ENCODE data around the gene SH3PXD2A.
"Not testable (repeated sequence)": the region's sequence is repeated elsewhere in the genome, so short reads cannot be mapped to it uniquely, and the experiment has no call there.

SH3PXD2A gene

DNA sequence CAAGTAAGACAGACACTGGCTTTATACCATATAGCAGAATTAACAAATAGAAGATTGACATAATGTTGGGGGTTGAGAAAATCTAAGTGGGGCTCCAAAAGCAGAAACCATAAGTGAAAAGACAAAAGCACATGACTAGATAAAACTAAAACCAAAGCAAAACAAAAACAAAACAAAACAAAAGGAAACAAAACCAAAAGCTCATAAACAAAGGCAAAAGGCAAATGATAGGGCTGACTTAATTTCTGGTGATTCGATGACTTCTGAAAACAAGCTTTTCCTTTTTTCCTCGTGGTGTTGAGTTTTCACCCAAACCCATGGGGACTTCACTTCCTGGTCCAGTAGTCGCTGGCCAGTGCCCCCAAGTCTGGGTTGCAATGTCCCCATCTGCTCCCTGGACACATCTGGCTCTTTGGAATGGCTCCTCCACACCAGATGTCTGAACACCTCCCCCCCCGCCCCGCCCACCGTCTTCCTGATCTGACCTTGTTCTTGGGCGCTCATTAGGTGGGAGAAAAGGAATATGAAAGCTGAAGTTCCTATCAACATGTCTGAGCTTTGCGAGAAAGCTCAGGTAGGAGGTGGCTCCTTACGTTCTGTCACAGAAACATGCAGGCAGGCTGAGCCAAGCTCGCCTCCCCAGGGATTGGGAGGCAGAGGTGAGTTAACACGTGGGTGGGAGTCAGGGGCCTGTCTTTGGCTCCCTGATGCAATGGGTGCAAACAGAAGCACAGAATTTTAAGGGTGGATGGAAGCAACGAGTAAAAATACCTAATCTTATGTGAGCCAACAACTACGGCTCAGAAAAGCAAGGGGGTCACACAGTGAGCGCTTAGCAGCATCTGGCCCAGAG lies 240.8 kb downstream of the SH3PXD2A start:
- DNase-seq = no peak

DNA sequence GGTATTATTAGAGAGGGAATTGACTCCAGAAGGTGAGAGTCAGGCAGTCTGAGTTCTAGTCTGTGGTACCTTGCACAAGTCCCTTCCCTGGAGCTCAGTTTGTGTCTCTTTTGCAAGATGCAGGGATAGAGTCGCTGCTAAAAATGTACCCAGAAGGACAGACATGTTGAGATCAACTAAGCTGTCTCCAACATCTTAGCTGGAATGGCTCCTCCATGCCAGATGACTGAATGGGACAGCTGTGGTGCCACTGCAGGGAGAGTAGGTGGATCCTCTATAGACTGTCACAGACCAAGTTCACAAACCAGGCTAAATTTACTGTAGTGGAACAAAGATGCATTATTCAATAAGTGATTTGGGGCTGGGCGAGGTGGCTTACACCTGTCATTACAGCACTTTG lies 241.8 kb downstream of the SH3PXD2A start:
- DNase-seq = no peak

DNA sequence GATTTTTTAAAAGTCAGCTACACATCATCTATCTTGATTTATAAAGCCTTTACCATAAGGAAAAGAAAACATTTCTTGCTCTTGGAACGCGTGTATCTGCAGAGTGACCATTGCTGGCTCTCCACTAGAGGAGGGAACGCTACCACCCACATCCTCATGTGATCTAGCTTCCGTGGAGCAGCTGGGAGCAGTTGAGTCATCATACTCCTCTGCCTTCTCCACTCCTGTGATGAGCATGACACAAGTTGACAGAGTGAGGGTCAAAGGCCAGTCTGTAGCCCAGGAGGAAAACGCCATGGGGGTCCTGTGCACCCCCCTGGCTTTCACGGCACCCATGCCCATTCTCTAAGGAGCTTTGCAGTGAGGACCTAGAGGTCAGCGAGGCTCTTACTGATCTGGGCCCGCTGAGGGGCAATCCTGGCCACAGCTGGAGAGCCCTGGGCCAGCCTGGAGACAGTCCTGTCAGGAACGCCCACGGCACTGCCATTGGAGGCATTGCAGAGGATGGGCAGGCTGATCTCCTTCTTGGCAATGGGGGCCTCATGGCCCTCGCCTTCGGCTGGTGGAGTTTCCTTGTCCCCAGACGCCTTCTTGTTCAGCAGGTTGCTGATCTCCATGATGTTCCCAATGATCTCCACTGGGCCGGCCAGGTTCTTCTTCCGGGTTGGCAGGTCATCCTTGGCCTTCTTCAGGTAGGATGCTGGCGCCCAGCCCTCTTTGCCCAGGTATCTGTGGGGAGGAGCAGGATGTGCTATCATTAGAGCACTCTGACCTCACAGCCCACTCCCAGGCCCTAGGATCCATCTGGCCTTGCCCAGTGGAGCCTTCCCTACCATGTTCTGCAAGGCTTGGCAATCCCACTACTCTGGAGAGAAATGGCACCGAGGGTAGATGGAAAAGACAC lies 242.7 kb downstream of the SH3PXD2A start:
- no peak for DNase-seq

DNA sequence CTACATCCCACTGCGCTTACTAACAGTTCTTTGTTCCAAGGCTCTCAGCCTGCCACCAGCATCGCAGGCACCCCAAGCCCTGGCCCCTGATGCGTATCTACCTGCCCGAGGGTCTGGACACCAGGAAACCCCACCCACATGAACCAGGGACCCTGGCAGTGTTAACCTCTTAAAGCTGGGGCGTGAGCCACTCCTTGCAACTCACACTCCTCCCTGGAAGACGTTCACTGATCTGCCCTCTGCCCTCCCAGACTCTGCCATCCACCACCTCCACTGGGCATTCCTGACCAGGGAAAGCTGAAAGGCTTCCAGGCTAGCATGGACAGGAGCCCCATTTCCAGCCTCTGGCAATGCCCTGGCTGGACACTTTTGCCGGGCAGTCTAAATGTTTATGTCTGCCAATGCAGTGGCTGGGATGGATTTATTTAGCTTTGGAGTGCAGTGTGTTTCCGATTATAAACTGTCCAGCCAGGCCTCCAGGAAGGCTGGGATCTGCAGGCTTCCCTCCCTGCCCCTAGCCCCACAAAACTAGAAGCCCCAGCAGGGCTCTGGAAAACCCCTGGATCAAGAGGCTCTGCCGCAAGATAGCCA lies 244.4 kb downstream of the SH3PXD2A start:
- no peak for DNase-seq

DNA sequence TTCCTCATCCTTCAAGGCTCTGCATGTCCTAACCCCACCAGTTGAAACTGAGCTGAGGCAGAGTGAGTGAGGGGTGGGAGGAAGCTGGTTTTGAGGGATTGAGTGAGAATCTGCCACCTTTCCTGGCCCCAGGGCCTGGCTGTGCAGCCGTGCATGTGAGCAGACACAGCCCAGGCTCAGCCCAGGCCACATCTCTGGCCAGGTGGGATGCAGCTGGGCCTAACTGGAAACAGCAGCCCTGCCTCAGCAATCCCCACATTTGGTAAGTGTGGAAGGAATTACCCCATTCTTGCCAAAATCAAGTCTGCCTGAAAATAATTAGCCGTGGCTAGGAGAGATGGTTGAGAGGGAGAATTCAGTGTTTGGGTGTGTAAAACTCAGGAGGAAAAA lies 245.3 kb downstream of the SH3PXD2A start:
- DNase-seq = no peak

DNA sequence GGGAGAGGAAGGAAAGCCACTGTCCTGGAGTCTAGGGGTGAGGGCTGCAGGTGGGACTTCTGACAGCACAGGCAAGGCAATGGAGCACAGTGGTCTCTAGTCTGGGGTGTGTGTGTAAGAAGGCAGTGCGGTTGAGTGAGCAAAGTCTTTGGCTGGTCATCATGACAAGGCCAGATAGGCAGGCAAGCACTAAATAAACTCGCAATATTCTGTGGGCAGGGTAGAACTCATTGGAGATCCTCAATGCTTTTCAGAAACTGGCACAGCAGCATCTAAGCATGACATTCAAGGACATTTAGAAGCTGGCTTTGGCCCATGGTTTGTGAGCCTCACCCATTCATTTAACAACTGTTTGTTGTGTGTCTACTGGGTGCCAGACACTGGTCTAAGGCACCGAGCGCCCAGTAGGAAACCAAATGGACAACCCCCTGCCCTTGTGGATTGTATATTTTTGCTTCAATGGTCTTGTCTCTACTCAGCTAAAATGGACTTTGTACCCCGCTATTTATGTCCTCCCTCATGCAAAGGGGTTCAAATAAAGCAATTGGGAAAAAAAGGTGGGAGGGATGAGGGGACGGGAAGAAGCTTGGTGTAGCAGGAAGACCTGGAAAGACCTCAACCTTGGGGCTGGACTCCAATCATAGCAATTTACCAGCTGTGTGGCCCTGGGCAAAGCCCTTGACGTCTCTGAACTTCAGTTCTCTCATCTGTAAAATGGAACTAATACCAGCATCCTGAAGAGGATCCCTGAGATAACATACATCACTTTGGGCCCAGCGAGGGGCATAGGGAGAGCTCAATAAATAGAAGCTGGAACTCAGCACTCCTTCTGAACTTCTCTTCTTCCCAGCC lies 245.9 kb downstream of the SH3PXD2A start:
- DNase-seq = no peak

DNA sequence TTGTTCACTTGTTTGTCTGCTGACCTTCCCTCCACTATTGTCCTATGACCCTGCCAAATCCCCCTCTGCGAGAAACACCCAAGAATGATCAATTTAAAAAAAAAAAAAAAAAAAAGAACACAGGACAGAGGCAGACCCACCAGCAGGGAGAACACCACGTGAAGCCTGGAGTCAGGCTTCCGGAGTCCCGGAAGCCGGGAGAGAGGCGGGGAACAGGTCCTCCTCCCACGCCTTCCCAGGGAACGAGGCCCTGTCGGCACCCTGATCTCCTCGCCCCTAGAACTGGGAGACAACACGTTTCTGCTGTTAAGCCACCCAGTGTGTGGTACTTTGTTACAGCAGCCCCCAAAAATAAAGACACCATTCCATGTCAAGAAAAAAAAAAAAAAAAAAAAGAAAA lies 247.3 kb downstream of the SH3PXD2A start:
- DNase-seq = not testable (repeated sequence)

DNA sequence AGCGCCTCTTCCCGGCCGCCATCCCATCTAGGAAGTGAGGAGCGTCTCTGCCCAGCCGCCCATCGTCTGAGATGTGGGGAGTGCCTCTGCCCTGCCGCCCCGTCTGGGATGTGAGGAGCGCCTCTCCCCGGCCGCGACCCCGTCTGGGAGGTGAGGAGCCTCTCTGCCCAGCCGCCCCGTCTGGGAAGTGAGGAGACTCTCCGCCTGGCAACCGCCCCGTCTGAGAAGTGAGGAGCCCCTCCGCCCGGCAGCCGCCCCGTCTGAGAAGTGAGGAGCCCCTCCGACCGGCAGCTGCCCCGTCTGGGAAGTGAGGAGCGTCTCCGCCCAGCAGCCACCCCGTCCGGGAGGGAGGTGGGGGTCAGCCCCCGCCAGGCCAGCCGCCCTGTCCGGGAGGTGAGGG lies 248.3 kb downstream of the SH3PXD2A start:
- DNase-seq = not testable (repeated sequence)

DNA sequence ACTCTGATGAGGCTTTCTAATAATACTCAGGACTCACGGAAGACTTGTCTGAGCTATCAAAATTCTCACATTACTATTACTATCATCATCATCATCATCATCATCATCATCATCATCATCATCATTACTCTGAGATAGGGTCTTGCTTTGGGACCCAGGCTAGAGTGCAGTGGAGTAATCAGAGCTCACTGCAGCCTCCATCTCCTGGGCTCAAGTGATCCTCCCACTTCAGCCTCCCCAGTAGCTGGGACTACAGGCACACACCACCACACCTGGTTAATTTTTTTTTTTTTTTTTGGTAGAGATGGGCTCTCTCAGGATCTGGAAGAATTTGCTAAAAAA lies 249.3 kb downstream of the SH3PXD2A start:
- not testable (repeated sequence) for DNase-seq

DNA sequence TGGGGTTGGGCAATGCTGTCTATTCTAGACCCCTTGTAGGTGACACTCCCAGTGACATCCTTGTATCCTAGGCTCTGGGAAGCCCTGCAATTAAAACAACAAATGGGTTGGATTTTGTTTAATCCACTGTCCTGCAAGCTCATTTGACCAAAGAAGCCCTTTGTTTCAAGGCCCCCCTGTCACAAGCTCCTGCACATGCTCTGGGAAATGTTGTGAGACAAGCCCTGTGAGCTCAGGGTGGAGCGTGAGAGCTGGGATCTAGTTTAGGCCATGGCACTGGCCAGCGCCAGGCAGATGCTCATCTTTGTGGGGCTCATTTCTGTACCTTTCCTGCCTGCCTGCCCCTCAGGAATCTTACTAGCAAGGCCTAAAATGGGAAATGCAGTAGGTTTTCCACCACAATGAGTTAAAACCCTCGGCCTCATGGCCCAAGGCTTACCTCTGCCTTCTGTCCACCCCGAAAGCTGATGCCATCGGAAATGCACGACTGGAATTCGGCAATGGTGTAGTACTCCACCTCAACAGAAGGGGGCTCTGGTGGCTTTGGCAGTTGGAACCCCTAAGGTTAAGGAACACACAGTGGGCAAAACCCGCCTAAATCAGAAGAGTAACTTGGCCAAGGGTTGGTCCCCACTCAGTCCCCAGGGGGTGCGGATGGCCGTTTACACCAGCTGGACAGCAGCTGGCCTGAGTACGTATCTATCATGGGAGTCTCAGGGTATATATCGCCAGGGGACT lies 249.8 kb downstream of the SH3PXD2A start:
- peak in 1 of 2 experiments; percentile 43 for DNase-seq

DNA sequence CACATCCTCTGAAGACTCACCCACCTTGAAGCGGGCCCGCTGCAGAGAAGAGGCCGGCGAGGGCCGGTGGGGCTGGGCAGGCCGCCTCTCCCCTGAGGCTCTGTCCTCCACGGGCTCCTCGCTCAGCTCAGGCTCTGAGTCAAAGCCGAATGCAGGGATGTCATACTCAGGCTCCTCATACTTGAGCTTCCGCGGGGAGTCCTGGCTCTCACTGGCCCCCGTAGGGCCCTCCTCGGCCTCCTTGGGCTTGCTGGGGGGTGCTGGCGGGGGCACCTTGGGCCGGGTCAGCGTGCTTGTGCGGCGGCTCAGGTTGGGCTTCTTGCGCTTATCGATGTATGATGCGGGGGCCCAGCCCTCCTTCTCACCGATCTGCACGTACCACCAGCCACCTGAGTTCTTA lies 252.0 kb downstream of the SH3PXD2A start:
- no peak for DNase-seq

DNA sequence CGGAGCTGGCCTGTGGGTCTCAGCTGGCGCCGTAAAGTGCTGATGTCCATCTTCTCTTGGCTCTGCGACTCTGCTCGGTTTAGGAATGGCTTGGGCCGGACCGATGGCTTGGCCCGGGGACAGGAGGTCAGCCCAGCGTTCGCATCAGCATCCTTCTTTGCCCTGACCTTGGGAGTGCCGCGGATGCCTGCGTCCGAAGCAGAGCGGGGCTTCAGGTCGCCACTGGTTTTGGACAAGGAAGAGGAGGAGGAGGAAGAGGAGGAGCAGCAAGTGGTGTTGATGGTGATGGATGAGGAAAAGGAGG lies 252.6 kb downstream of the SH3PXD2A start:
- DNase-seq = no peak

DNA sequence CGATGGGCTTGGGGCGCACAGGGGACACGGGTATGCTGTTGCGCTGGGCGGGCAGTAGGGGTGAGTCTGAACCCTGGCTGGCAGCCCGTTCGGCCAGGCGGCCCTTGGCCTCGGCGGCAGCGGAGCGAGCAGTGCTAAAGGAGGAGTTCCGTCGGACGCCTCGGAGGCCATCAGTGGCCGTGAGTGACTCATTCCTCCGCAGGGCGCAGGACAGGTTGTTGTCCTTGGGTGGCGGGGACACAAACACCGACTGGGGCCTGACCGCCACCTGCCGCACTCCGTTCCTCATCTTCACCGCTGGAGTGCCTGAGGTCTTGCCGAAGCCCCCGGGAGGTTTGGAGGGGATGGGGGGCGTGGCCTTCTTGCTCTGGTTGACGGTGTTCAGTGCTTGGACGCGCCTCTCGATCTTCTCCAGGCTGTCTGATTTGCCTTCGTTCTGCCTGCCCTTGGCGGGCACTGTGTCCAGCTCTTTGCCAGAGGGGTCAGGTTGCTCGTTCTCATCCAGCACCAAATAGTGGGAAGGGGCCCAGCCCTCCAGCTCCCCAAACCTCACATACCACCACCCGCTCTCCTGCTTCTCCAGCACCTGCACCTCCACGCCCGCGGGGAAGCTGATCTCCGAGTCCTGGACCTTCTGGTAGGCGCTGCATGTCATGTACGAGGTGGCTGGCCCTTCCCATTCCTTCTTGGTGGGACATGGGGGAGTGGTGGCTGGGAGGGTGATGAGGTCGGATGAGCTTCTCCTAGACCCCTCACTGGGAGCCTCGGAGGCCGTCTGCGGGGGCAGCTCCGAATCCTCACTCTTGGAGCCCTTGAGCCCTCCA lies 253.1 kb downstream of the SH3PXD2A start:
- DNase-seq = no peak

DNA sequence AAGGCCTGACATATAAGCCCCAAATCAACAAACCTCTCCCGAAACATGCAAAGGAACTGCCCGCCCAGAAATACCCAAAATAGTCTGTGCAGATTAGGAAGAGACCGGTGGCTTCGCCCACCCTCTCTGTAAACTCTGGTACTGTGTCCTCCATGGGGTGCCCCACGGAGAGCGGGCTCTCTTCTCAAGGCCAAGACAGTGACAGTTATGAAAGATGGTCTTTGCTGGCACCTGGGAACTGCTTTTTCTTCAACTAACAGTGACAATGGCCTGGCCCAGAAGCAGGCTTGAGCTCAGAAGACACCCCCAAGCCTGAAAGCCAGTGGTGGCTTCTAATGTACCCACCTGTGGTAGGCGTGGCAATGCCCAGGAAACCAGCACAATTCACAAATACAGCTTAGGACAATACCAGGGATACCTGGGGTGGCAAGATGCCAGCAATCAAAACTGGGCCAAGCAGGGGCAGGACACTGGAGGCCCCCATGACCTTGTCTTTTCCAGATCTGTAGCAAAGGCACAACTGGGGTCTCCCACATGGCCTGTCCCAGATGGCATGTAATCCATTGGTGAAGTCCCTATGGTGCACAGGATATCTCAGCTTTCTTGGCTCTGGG lies 254.3 kb downstream of the SH3PXD2A start:
- DNase-seq = no peak

DNA sequence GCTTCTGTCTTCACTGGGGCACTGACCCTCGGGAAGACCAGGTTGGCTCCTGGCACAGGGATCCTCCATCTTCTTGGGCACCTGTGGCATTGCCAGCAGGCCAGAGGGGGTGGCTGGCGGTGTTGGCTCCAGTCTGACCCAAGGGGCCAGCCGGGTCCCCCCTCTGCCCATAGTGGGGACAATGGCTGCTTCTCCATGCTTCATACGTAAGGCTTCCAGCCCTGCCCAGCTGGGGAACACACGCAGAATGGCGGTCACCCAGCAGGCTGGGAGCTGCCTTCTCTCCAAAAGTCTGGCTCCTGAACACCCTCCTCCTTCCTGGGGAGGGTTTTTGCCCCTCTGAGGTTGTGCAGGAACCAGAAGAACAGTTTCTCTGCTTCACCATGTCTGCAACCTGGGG lies 255.1 kb downstream of the SH3PXD2A start:
- no peak for DNase-seq

DNA sequence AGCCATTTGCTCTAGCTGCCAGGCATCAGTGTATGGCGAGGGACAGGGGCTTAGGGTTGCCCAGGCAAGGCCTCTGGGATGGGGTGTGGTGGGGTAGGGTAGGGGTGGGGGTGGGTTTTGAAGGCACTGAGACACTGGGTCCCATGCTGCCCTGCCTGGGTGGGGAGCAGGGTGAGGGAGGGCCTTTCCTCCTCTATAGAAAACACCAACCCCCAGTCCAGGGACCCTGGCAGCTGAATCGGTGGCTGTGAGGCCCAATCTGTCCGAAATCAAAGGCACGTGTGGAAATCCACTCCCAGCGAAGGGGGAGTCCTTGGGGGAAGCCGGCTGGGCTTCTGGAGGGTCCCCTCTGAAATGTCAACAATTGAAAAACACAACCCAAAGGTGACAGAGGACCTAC lies 255.5 kb downstream of the SH3PXD2A start:
- no peak for DNase-seq

DNA sequence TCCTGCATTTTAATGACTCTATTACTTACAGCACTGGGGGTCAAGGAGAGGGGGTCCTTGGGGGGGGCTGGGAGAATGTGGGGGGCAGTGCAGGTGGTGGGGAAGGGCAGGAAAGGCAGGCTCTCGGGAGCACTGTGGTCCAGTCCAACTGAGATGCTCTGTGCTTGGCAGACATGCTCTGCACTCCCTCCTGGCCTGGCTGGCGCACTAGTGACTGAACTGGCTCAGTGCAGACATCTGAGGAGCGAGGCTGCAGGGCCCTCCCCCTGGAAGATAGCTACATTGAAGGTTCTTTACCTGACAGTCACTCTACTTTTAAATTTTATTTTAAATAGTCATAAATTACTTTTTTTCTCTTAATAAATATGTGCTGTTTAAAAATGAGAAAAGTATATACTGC lies 256.2 kb downstream of the SH3PXD2A start:
- peak in 1 of 2 experiments; percentile 7 for DNase-seq

DNA sequence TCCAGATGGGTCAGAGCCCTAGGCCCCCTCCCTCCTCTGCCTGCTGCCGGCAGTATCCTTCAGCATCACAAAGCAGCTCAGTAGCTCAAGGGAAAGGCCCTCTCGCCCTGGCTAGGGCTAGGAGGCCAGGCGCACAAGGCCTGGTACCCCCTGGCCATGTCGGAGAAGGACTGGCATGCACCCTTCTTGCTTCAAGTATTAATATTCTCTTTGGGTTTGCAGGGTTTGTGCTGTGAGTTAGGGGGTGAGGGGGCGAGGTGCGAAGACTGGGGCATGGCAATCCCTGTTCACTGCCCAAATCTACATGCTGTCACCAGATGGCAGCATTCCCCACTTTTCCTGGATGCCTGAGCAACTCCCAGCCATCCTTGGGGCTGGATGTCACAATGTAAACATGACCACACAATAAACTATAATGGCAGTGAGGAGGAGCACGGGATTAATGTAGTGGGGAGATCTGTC lies 256.7 kb downstream of the SH3PXD2A start:
- DNase-seq = peak in 1 of 2 experiments; percentile 51

DNA sequence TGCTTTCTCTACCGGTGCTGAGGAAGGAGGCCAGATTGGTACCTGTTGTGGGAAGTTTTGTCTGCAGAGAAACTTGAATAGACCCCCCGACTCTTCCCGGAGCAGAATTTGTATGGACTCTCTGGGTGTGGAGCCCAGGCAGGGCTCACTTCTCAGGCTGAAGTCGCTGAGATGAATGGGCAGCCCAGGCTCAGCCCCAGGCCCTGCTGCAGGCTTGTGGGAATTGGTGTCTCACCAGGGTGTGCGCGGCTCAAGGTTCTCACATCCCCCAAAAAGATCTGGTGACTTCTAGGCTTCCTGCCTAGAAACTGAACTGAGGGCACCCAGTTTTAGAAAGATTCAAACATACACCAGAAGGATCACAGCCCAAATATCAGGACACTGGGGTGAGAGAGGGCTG lies 258.4 kb downstream of the SH3PXD2A start:
- no peak for DNase-seq

DNA sequence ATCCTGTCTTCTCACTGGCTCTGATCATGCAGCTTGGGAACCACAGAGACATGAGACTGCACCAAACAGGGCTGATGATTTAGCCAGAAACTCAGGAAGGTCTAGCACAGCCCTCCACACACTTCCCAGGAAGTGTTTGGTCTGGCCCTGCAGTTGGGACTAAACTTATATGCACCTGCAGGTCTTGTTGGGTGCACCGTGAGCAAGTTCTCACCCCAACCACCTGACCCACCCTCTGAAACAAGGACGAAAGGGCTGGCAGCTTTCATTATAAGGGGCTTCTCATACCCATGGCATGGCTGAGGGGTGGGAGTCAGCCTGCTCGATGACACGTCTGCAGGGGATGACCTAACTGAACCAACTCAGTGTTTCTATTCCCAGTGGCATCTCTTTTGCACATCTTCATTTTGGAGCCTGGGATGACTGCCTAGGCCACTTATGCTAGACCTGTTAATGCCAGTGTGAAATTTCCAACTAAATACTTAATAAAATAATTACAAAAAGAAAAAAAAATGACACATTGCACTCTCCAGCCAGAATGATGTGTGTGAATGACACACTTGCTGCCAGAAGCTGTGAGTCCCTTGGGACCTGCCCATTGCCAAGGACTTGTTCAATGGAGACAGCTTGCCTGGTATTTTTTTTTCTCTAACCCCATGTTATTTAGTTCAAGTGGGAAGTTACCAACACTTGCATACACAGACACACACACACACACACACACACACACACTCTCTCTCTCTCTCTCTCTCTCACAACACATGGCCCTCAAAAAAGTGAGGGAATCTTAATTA lies 259.2 kb downstream of the SH3PXD2A start:
- DNase-seq = peak in 1 of 2 experiments; percentile 68
